ENCODE measurements around the gene NMNAT3.
A peak's percentile ranks its signal among the peaks of the same experiment; 100 is the strongest.

The NMNAT3 gene

GRCh38 chr3:139521144-139521543, 156.6 kb downstream of the NMNAT3 start:
- H3K9me3 ChIP-seq (ENCODE audit: insufficient read depth, low read depth, low read length): no peaks in the 10 kb centered on the region
- H4K20me1 ChIP-seq (ENCODE audit: insufficient read depth, low read length, poor library complexity, severe bottlenecking): no peaks in the 10 kb centered on the region
- no peak overlapping the region for H2AFZ ChIP-seq (ENCODE audit: low read length)
- no peak overlapping the region for H3K4me3 ChIP-seq (ENCODE audit: low read length, poor library complexity, severe bottlenecking)
- no peak overlapping the region for H3K4me2 ChIP-seq (ENCODE audit: low read depth, low read length, poor library complexity, severe bottlenecking)
- TF ChIP-seq EZH2phosphoT487 (IDR thresholded peaks at IDR 0.05; ENCODE audit: borderline replicate concordance) (no peak), CTCF (conservative IDR thresholded peaks at IDR 0.05; ENCODE audit: low read length) (no peak)
- H3K36me3 ChIP-seq (ENCODE audit: insufficient read depth, low read length): no peaks in the 10 kb centered on the region
- H3F3A ChIP-seq (ENCODE audit: low read depth): no peaks in the 10 kb centered on the region
- H3K9me2 ChIP-seq (replicated peaks; ENCODE audit: low read depth, low read length): no peaks in the 10 kb centered on the region
- H3K4me1 ChIP-seq (ENCODE audit: insufficient read depth, low read length, poor library complexity, severe bottlenecking): no peaks in the 10 kb centered on the region
- H3K9ac ChIP-seq (ENCODE audit: low read depth, low read length, poor library complexity, severe bottlenecking): no peak overlapping the region
- no peaks in the 10 kb centered on the region for H3K27me3 ChIP-seq (ENCODE audit: insufficient read depth, low read length, poor library complexity, severe bottlenecking)
- no peaks in the 10 kb centered on the region for H3K79me2 ChIP-seq (ENCODE audit: insufficient read depth, low read length)

GRCh38 chr3:139519998-139520737, 157.6 kb downstream of the NMNAT3 start:
- no peaks in the 10 kb centered on the region for H3K9me3 ChIP-seq (ENCODE audit: insufficient read depth, low read depth, low read length)
- H3K36me3 ChIP-seq (ENCODE audit: insufficient read depth, low read length): no peaks in the 10 kb centered on the region
- no peak overlapping the region for H3K9ac ChIP-seq (ENCODE audit: low read depth, low read length, poor library complexity, severe bottlenecking)
- no peak overlapping the region for H3K4me2 ChIP-seq (ENCODE audit: low read depth, low read length, poor library complexity, severe bottlenecking)
- H3K4me3 ChIP-seq (ENCODE audit: low read length, poor library complexity, severe bottlenecking): no peak overlapping the region
- H3K27me3 ChIP-seq (ENCODE audit: insufficient read depth, low read length, poor library complexity, severe bottlenecking): no peaks in the 10 kb centered on the region
- H3K79me2 ChIP-seq (ENCODE audit: insufficient read depth, low read length): no peaks in the 10 kb centered on the region
- H3K4me1 ChIP-seq (ENCODE audit: insufficient read depth, low read length, poor library complexity, severe bottlenecking): no peaks in the 10 kb centered on the region
- H4K20me1 ChIP-seq (ENCODE audit: insufficient read depth, low read length, poor library complexity, severe bottlenecking): no peaks in the 10 kb centered on the region
- H3K9me2 ChIP-seq (replicated peaks; ENCODE audit: low read depth, low read length): no peaks in the 10 kb centered on the region
- H2AFZ ChIP-seq (ENCODE audit: low read length): no peak overlapping the region
- no peak for TF ChIP-seq EZH2phosphoT487 (IDR thresholded peaks at IDR 0.05; ENCODE audit: borderline replicate concordance)
- peak; percentile 65 for TF ChIP-seq CTCF (conservative IDR thresholded peaks at IDR 0.05; ENCODE audit: low read length)
- H3F3A ChIP-seq (ENCODE audit: low read depth): no peaks in the 10 kb centered on the region

GRCh38 chr3:139518926-139519842, 158.6 kb downstream of the NMNAT3 start:
- Histone ChIP-seq H4K20me1 (ENCODE audit: insufficient read depth, low read length, poor library complexity, severe bottlenecking) (no peaks in the 10 kb centered on the region), H3K4me1 (ENCODE audit: insufficient read depth, low read length, poor library complexity, severe bottlenecking) (no peaks in the 10 kb centered on the region), H3K36me3 (ENCODE audit: insufficient read depth, low read length) (no peaks in the 10 kb centered on the region), H3K9me3 (ENCODE audit: insufficient read depth, low read depth, low read length) (no peaks in the 10 kb centered on the region), H3K79me2 (ENCODE audit: insufficient read depth, low read length) (no peaks in the 10 kb centered on the region), H3K4me3 (ENCODE audit: low read length, poor library complexity, severe bottlenecking) (no peak overlapping the region), H3K9me2 (replicated peaks; ENCODE audit: low read depth, low read length) (no peaks in the 10 kb centered on the region), H2AFZ (ENCODE audit: low read length) (no peak overlapping the region), H3K27me3 (ENCODE audit: insufficient read depth, low read length, poor library complexity, severe bottlenecking) (no peaks in the 10 kb centered on the region), H3K9ac (ENCODE audit: low read depth, low read length, poor library complexity, severe bottlenecking) (no peak overlapping the region), H3K4me2 (ENCODE audit: low read depth, low read length, poor library complexity, severe bottlenecking) (no peak overlapping the region), H3F3A (ENCODE audit: low read depth) (no peaks in the 10 kb centered on the region)
- no peak for TF ChIP-seq CTCF (conservative IDR thresholded peaks at IDR 0.05; ENCODE audit: low read length)
- no peak for TF ChIP-seq EZH2phosphoT487 (IDR thresholded peaks at IDR 0.05; ENCODE audit: borderline replicate concordance)

Measured in Loucy (cell line).